ENCODE measurements around the gene CADM1.

DNA sequence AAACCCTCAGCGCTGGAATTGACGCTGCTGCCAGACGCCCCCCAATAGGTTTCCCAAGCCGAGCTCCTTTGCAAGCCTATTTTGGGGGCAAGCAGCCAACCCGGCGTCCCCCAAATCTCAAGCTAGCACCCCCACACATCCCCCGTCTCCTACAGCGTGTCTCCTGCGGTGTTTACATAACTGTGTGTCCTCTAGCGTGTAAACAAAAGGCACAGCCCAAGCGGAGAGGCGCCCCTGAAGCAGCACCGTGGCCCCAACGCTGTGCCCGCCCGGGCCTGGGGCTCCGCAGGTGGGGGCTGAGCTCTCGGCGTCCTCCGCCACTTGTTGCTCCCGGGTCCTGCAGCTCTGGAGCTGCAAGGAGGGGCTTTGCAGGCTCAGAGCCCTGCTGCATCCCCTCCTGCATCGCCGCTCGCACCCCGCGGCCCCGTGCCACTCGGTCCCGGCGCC, 1.6 kb downstream of the CADM1 start:
- TF ChIP-seq, protein P1, sequence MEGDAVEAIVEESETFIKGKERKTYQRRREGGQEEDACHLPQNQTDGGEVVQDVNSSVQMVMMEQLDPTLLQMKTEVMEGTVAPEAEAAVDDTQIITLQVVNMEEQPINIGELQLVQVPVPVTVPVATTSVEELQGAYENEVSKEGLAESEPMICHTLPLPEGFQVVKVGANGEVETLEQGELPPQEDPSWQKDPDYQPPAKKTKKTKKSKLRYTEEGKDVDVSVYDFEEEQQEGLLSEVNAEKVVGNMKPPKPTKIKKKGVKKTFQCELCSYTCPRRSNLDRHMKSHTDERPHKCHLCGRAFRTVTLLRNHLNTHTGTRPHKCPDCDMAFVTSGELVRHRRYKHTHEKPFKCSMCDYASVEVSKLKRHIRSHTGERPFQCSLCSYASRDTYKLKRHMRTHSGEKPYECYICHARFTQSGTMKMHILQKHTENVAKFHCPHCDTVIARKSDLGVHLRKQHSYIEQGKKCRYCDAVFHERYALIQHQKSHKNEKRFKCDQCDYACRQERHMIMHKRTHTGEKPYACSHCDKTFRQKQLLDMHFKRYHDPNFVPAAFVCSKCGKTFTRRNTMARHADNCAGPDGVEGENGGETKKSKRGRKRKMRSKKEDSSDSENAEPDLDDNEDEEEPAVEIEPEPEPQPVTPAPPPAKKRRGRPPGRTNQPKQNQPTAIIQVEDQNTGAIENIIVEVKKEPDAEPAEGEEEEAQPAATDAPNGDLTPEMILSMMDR (IDR thresholded peaks at IDR 0.05 in 2 of 3, conservative IDR thresholded peaks at IDR 0.05 in 1 of 3; ENCODE audit: insufficient read depth in 2 of 3, low read depth in 1 of 3, low read length in 3 of 3), result no peak
- TF ChIP-seq JUND (IDR thresholded peaks at IDR 0.05; ENCODE audit: borderline replicate concordance, low read depth, low read length), result no peak
- no peak for TF ChIP-seq JUND (tag; IDR thresholded peaks at IDR 0.05; ENCODE audit: borderline replicate concordance, low read depth, low read length)
- TF ChIP-seq POLR2A (conservative IDR thresholded peaks at IDR 0.05), result no peak
- TF ChIP-seq, protein P2, sequence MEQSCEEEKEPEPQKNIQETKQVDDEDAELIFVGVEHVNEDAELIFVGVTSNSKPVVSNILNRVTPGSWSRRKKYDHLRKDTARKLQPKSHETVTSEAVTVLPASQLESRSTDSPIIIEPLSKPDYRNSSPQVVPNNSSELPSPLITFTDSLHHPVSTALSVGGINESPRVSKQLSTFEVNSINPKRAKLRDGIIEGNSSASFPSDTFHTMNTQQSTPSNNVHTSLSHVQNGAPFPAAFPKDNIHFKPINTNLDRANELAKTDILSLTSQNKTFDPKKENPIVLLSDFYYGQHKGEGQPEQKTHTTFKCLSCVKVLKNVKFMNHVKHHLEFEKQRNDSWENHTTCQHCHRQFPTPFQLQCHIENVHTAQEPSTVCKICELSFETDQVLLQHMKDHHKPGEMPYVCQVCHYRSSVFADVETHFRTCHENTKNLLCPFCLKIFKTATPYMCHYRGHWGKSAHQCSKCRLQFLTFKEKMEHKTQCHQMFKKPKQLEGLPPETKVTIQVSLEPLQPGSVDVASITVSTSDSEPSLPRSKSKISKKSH (CRISPR knock-in tag; IDR thresholded peaks at IDR 0.05), result no peak

Measured in K562 (cell line).